ENCODE results near the gene MYOCOS.

GRCh38 chr1:171600862-171601261 is 21.2 kb upstream of the MYOCOS start:
- TF ChIP-seq, protein P1, sequence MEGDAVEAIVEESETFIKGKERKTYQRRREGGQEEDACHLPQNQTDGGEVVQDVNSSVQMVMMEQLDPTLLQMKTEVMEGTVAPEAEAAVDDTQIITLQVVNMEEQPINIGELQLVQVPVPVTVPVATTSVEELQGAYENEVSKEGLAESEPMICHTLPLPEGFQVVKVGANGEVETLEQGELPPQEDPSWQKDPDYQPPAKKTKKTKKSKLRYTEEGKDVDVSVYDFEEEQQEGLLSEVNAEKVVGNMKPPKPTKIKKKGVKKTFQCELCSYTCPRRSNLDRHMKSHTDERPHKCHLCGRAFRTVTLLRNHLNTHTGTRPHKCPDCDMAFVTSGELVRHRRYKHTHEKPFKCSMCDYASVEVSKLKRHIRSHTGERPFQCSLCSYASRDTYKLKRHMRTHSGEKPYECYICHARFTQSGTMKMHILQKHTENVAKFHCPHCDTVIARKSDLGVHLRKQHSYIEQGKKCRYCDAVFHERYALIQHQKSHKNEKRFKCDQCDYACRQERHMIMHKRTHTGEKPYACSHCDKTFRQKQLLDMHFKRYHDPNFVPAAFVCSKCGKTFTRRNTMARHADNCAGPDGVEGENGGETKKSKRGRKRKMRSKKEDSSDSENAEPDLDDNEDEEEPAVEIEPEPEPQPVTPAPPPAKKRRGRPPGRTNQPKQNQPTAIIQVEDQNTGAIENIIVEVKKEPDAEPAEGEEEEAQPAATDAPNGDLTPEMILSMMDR (IDR thresholded peaks at IDR 0.05; ENCODE audit: low read depth, low read length, poor library complexity, severe bottlenecking) = no peak
- no peak for TF ChIP-seq EZH2phosphoT487 (IDR thresholded peaks at IDR 0.05; ENCODE audit: borderline replicate concordance, low read length)
